VCaP (cell line): Measurements from ENCODE around the gene DMXL1.

Experiments used
- H3K27ac ChIP-seq: fragments of 450-650 bp; 2 replicates; pipeline ENCODE4 v1.5.1; 2017
- TF ChIP-seq, protein P1 (sequence below): fragments of 450-650 bp; conservative IDR thresholded peaks from 2 replicates; pipeline ENCODE4 v1.5.1; 2017; ENCODE audit warnings: mild to moderate bottlenecking, moderate library complexity

Gene DMXL1

DNA sequence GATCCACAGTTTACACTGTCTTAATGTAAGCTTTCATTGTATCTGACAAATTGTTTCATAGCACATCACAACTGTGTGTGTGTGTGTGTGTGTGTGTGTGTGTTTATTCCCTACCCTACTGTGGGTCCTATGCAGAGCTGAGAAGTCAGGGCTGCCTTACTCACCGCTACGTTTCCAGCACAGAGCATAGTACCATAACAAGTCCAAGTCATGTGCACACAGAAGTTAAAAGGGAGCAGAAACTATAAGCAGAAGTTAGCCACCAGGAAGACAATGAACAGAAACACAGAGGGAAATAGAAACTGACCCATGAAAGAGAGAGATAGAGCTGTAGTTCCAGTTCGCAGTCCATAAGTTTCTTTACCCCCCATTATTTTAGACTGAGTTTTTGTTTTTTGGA lies 38.2 kb upstream of the DMXL1 start:
- 0 out of 2 replicates have a peak overlapping the region, but pooled peaks have one; percentile 22 for H3K27ac ChIP-seq
- TF ChIP-seq, protein P1, sequence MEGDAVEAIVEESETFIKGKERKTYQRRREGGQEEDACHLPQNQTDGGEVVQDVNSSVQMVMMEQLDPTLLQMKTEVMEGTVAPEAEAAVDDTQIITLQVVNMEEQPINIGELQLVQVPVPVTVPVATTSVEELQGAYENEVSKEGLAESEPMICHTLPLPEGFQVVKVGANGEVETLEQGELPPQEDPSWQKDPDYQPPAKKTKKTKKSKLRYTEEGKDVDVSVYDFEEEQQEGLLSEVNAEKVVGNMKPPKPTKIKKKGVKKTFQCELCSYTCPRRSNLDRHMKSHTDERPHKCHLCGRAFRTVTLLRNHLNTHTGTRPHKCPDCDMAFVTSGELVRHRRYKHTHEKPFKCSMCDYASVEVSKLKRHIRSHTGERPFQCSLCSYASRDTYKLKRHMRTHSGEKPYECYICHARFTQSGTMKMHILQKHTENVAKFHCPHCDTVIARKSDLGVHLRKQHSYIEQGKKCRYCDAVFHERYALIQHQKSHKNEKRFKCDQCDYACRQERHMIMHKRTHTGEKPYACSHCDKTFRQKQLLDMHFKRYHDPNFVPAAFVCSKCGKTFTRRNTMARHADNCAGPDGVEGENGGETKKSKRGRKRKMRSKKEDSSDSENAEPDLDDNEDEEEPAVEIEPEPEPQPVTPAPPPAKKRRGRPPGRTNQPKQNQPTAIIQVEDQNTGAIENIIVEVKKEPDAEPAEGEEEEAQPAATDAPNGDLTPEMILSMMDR, result no peak

DNA sequence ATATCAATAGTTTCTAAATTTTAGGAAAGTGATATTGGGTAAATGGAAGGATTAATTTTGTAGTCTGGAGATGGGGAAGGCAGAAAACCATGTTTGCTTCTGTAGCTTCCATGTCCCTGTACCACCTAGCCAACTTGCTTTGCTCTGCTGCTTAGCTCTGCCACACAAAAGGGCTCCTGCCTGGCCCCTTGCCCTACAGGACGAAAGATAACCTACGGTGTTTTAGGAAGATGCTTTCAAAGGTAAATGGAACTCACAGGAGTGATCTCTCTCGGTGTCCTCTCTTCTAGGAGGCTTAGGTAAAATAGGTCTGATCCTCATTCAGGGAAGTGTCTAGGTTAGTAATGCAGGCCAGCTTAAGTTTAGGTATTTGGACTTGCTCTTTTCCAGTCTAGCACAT lies 37.8 kb upstream of the DMXL1 start:
- TF ChIP-seq, protein P1, result no peak
- 0 out of 2 replicates have a peak overlapping the region, but pooled peaks have one; percentile 22 for H3K27ac ChIP-seq

DNA sequence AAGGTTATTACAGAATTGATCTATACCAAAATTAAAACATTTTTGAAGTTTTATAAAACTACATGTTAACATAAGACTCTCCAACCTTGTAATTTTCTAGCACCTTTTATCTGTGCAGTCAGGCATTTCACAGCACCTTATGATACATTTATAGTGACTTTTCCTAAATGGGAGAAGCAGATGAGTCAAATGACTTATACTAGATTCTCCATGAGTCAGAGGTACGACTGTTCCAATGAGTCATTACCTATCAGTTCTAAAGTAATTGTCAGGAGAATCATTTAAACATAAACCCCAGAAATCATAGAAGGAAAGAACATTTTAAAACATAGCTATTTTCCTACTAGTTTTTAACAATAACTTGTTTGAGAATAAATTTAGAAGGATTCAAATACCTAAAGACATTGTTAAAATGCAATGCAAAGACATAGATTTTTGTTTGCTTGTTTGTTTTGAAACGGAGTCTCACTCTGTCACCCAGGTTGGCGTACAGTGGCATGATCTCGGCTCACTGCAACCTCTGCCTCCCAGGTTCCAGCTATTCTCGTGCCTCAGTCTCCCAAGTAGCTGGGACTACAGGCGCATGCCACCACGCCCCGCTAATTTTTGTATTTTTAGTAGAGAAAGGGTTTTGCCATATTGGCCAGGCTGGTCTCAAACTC lies 34.7 kb upstream of the DMXL1 start:
- peak overlapping the region; percentile 99 for H3K27ac ChIP-seq
- TF ChIP-seq, protein P1, result no peak

GRCh38 chr5:119037496-119038215 lies 33.2 kb upstream of the DMXL1 start:
- peak overlapping the region; percentile 99 for H3K27ac ChIP-seq
- TF ChIP-seq, protein P1, result no peak

DNA sequence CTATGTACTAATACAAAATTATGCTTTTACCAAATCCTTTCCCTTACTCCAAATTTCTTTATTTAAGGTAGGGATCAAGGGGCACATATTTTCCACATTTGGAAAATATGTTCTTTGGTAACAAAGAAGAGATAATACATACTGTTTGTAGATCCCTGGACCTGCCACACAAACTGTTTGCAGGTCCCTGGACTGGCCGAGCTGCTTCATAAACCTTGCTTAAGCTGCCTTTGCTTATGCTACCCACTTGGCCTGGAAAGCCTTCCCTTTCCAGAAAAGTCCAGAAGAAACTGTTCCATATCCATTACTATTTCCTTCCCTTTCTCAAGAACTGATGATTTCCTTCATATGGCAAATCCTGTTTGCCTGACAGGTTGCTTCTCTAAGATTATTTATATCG lies 22.6 kb upstream of the DMXL1 start:
- TF ChIP-seq, protein P1, result no peak
- peak overlapping the region; percentile 41 for H3K27ac ChIP-seq

DNA sequence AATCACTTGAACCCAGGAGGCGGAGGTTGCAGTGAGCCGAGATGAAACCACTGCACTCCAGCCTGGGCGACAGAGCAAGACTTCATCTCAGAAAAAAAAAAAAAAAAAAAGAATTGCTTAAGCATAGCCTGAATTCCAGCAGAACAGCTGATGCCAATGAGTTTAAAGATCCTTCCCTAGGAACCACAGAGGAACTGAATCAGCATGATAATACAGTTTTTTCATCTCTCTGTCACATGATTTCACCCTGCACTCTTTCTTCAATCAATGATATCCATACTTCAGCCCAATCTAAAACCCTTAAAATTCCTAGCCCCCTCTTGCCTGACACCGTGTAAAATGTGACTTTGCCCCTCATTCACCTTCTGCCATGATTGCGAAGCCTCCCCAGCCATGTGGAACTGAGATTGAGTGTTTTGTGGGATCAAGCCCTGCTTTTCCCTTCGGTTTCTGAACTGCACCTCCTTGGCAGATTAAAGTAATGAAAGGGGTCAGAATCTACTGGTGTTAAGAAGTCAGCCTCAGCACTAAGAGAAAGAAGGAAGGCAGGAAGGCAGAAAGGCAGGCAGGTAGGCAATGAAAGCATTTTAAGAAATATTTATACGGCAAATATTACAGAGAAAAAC lies 20.9 kb upstream of the DMXL1 start:
- TF ChIP-seq, protein P1, result no peak
- no peak overlapping the region for H3K27ac ChIP-seq

- H3K27ac ChIP-seq, result no peak overlapping the region
- TF ChIP-seq, protein P1, result no peak
These were observed 16.8 kb upstream of the DMXL1 start for GRCh38 chr5:119054101-119054500.
